NCI-H2171 (cell line): Measurements from ENCODE around the gene EIF2S2.

Experiments used
- DNase-seq: peaks from one replicate; lab custom pipeline; 2025; lab: John Stamatoyannopoulos, UW

The EIF2S2 gene

DNA sequence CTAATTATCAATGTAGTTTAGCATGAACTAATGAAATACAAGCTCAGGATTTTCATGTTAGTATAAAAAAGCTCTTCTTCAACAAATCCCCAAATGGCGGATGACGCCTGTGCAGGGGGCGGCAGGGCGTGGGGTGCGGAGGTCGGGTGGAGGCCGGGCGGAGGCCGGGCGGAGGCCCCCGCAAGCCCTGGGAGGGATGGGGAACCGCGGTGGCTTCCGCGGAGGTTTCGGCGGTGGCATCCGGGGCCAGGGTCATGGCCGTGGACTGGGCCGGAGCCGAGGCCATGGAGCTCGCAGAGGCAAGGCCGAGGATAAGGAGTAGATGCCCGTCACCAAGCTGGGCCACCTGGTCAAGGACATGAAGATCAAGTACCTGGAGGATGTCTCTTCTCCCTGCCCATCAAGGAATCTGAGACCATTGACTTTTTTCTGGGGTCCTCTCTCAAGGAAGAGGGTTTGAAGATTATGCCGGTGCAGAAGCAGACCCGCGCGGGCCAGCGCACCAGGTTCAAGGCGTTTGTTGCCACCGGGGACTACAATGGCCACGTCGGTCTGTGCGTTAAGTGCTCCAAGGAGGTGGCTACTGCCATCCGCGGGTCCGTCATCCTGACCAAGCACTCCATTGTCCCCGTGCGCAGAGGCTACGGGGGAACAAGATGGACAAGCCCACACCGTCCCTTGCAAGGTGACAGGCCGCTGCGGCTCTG is 10.4 kb upstream of the EIF2S2 start:
- no peak for DNase-seq

DNA sequence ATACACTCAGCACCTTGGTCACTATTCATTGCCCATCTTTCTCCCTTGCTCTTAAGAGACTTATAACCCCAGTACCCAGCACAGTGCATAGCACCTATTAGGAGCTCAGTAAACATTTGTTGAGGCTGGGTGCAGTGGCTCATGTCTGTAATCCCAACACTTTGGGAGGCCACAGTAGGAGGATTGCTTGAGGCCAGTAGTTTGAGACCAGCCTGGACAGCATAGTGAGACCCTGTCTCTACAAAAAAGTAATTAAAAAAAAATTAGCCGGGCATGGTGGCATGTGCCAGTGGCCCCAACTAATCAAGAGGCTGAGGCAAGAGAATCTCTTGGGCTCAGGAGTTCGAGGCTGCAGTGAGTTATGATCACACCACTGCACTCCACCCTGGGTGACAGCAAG is 8.2 kb upstream of the EIF2S2 start:
- DNase-seq: no peak

DNA sequence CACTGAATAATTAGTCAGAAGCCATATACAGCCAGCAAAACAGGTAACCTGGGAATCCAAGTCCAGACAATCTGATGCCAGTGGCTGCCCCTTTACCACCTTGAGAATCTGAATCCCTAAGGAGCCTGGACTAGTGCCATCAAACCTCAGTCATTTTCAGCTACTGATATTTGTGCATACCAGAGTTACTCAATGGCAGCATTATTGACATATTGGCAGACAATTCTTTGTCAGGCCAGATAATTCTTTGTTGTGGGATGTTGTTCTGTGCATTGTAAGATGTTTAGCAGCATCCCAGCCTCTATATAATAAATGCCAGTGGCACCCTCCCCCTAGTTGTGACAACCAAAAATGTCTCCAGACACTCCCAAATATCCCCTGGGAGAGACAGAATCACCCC is 3.2 kb upstream of the EIF2S2 start:
- DNase-seq: no peak

DNA sequence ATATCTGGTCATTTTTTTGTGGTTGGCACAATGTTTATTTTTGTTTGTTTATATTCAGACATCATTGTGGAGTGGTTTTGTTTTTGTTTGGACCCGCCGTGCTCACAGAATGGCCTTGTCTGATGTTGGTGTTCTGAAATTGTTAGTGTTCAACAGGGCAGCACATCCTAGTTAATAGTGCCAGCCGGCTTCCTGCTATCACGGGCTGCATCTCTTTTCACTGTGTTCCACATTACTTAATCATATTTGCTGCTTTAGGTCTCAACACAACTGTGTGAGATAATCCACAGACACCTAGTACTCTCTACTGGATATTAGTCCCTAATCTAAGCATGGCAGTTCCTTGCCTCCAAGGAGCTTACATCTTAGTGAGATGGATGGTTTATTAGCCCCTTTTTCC is 2.8 kb upstream of the EIF2S2 start:
- DNase-seq: no peak

DNA sequence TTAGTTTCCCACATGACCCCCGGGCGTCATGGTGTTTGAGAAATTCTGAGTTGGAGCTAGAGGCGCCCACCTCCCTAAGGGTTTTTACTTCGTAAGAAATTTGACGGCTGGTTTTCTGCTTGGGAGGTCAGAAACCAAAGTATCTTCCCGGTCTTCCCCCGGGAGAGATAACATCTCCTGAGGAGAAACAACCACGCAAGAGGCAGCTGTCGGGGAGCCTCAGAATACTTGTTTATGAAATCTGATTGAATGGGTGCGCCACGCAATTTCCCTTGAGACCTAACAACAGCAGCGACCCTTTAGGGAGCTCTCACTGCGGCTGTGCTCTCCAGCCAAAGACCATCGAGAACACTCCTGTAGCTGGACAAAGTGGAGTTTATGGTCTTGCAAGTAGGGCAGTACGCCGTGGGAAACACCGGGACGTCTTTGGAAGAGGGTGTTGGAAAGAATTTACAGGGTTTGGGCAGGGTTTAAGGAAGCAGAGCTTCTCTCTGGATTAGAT is 608 bp upstream of the EIF2S2 start:
- peak; percentile 80 for DNase-seq

DNA sequence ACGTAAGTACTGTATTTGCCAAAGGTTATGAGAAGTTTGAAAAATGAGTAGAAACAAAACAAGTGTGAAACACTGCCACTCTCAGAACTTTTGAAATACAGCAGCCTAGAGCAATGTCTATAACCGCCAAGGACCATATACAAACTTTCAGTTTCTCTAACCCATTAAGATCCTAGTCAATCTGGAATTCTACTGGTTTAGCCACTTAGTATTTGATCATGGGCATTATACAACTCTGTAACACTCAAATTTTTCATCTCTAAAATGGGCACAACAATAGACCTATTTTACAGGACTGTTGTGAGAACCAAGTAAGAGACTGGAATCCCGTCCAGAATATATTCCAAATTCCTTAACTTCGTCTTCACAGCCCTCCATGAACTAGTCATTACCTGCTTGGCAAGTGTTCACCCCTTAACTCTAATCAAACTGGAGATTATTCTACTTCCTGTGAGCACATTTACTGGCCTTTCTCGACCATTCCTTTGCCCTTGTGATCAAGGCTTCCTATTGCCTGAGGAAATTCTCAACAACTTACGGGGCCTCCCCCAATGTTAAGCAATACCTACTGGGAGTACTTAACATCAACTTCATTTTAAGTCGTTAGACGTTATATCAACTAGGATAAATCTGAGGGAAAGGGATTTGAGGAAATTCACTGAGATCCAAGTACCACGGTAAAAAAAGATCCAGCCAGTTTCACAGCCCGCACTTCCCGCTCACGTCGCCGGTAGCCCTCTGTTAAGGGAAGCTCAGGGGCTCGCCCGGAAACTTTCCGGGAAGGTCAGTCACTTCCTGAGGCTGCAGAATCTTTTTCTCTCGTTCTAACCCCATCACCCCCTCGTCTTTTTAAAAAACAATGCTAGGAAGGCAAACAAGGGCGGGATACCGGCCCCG is 1.1 kb downstream of the EIF2S2 start:
- no peak for DNase-seq

DNA sequence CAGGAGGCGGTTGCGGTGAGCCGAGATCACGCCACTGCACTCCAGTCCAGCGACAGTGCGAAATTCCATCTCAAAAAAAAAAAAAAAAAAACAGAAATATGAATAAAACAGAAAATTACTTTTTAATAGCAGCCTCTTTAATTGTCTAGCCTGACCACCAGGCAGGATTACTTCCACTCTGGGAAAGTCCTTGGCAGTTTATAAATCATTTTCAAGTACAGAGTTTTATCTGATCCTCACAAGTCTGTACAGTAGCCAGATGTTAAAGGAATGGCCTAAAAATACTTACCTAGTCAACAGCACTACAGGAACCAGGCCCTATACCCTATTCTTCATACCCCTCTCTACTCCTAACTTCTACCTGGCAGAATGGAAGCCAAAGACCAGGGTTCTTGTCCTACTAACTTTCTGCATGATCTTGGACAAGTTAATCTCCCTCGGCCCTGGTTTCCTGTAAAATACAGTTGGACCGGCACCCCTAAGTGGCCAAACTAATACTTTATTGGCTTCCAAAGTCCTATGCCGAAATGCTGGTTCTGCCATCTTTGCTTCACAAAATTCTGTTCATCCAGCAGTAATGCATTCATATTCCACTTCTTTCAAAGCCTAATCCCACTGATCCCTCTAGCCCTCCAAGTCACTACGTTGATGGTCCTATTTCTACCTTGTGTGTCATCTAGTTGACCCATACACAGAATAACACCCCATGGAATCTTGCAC is 1.9 kb downstream of the EIF2S2 start:
- DNase-seq: no peak

DNA sequence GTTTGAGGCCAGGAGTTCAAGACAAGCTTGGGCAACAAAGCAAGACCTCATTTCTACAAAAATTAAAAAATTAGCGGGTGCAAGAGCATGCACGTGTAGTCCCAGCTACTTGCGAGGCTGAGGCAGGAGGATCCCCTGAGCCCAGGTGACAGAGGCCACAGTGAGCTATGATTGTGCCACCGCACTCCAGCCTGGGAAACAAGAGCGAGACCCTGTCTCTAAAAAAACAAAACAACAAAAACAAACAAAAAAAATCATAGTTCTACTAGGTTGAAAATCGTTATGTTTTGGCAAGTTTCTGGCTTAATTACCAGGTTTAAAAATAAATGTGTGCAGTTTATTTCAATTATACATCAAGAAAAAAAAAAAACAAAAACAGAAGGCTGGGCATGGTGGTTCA is 2.6 kb downstream of the EIF2S2 start:
- DNase-seq: no peak

DNA sequence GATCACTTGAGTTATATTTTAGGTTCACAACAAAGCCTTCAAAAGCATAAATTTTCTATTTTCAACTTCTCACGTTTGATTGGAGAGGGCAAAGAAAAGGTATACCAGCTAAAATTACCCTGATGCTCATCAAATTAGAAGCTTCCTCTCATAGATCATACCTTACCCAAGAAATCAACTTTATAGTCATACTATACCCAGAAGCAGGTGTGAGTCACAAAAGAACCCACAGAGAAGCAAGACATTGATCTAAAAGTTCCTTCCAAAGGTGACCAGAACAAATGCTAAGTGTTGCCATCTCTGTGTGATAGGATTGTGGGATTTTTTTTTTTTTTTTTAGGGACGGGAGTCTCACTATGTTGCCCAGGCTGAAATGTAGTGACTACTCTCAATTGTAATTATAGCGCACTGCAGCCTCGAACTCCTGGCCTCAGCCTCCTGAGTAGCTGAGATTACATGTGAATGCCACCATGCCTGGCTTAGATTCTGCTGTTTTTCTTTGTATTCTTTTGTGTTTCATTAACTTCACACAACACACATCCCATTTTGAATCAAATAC is 3.3 kb downstream of the EIF2S2 start:
- DNase-seq: no peak

DNA sequence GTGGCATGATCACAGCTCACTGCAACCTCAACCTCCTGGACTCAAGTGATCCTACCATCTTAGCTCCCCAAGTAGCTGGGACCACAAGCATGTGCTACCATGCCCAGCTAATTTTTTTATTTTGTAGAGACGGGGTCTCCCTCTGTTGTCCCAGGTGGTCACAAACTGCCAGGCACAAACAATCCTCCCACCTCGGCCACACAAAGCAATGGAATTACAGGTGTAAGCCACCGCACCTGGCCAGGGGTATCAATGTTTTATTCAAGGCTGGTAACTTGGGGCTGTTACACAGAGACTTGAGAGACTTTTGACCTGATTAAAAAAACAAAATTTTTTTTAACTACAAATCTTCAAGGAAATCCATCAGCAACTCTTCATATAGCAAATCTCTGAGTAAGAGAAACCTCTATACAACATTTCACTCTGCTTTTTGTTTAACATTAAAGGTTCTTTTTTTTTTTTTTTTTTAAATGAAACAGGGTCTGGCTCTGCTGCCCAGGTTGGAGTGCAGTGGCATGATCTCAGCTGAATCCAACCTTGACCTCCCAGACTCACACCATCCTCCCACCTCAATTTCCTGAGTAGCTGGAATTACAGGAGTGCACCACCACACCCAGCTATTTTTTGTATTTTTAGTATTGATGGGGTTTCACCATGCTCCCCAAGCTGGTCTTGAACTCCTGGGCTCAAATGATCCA is 5.9 kb downstream of the EIF2S2 start:
- DNase-seq: no peak

DNA sequence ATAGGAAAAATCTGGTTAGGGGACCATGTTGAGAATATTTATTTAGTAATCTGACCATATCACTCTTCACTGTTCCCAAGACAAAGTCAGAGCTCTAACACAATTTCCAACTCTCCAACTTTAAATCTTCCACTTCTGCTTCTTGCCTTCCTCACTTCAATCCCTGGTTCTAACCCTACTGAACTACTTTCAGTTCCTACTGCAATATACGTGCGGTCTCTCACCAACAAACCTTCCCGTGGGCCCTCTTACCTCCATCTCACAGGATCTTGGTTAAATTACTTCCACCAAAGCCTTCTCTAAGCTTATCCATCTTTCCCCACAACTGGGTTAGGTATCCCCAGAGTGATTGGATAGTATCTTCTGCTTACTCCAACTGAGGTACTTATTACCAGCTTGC is 8.0 kb downstream of the EIF2S2 start:
- no peak for DNase-seq

DNA sequence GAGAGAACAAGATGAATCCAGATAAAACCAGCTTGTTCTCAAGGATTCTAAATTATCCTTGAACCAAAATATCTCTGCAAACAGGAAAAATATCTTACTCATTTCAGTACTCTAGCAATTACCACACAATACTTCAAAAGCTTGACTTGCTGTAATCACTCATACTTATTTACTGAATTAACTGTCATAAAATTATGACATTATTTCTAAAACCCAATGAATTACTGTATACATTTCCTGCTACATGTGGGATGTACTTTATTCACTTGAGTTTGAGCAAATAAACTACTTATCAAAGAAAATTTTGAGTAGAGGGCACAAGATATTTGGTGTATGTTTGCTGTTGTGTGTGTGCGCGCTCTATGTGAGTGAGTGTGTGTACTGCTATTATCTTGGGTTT is 9.7 kb downstream of the EIF2S2 start:
- DNase-seq: no peak

DNA sequence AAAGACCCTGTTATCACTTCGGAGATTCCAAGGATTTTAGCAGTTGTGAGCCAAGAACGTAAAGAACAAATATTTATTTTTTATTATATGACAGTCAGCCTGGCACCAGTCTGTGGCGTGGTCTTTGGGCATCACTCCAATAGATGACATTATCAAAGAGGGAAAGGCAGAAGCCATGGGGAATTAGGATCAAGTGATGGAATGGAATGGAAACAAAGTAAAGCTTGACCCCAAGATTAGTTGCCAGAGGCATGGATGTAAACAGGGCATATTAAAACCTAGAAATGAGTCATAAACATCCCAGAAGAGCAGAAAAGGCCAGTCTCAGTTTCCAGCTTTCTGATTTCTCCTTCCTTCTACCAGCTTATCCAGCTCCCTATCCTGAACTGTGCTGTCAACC is 11.5 kb downstream of the EIF2S2 start:
- DNase-seq: no peak

DNA sequence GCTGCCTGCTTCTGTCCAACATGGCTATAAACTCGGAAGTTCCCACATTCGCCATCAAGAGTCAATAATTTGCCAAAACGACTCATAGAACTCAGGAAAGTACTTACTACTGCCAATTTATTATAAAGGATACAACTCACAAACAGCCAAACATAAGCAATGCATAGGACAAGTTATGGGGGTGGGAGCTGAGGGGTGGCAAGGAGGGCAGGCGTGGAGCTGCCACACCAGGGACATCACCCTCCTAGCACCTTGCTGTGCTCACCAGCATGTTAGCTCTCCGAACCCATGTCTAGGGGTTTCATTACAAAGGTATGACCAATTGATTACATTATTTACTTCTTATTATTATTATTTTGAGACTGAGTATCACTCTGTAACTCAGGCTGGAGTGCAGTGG is 12.4 kb downstream of the EIF2S2 start:
- DNase-seq: no peak

DNA sequence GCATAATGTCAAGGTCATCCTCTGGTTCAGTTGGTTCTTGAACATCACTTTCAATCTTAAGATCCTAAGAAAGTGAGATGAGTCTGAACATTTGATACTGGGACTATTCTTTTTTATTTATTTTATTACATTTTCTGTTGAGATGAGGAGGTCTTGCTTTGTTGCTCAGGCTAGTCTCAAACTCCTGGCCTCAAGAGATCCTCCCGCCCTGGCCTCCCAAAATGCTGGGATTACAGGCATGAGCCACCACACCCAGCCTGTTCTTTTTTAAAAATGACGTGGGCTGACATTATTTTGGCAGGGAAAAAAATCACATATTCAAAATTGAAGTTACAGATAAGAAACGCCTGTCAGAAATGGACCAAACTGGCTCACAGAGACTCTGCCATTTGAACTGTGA is 13.5 kb downstream of the EIF2S2 start:
- DNase-seq: no peak

DNA sequence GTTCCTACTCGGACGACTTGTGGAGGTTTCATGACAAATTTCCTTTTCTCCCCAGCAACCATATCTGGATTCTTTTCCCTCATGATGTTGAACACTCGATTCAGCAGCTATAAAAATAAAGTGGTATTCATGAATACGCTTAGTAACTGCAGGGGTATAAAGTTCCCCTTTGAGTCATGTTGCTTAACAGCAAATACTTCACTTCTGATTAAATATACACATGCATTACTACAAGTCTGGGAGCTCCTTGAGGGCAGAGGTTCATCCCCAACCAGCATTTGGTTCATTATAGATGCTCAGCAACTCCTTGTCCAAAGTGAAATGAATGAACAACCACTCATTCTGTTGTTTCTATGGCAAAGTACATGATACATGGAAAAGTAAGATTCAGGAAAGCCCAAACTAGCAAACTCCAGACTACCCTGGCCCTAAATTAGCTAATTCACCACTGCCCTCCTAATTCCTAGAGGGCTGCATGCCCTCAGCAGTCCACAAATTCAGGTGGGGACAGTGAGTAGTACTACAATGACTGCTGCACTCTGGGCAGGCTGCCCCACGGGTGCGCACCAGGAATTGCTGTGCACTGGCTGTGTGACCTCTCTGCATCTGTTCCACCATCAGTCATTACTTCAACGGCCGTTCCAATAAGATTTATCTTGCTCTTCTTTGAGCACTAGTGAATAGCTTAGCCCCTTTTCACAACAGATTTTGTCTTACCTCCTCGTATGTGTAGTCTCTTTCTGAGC is 15.2 kb downstream of the EIF2S2 start:
- no peak for DNase-seq

DNA sequence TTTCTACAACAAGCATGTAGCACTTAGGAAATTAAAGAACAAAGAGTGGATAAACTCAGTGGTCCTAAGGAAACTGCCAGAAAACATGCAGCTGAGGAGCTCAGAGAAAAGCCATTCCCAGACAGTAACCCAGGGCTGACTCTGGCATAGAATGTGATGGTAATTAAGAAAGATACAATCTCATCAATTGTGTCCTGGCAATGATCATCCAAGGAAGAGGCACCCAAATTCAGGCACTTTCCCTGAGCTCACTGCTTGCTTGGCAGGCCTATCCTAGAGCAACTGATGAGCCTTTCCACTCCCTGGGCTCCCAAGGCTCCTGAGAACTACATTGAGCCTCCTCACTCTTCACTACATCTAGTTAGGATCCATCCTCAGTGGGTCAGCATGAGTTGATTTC is 16.2 kb downstream of the EIF2S2 start:
- no peak for DNase-seq

DNA sequence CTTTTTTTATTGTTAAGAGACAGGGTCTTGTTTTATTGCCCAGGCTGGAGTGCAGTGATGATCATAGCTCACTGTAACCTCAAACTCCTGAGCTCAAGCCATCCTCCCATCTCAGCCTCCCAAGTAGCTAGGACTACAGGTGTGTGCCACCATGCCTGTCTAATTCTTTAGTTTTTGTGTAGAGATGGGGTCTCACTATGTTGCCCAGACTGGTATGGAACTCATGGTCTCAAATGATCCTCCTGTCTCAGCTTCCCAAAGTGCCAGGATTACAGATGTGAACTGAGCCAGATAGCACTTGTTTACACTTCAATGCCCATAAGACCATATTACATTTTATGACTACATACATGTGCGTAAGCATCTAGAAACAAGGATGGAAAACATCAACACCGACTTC is 18.1 kb downstream of the EIF2S2 start:
- DNase-seq: no peak

DNA sequence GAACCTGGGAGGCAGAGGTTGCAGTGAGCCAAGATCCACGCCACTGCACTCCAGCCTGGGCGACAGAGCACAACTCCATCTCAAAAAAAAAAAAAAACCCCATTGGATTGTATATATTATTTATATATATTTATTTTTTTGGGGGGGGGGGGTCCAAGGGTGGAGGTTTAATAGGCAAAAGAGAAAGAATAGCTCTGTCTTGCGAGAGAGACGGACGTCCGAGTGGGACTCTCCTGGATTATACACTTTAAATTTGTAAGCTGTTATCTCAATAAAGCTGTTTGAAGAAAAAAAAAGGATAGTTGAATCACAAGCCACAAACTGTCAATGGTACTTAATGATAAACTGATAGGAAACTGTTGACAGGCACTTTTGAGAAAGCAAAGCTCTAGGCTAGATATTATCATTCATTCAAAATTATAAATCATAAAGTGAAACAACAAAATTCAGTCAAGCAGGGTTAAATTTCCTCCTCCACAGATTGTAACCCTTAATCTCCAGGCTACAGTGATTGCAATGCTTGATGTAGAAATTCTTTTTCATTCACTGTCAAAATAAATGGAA is 20.3 kb downstream of the EIF2S2 start:
- no peak for DNase-seq

DNA sequence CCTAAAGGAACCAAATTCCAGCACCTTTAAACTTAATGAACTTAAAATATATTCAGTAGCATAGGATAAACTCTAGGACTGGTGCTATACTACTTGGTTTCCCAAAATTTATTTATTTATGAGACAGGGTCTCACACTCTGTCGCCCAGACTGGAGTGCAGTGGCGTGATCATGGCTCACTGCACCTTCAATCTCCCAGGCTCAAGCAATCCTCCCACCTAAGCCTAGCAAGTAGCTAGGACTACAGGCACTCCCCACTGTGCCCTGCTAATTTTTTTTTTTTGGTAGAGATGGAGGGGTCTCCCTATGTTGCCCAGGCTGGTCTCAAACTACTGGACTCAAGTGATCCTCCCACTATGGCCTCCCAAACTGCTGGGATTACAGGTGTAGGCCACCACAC is 21.4 kb downstream of the EIF2S2 start:
- DNase-seq: no peak
